NCI-H1092 (cell line): ENCODE data around the gene CRYBA2.

Experiments used
- DNase-seq: peaks from one replicate; lab custom pipeline; 2025; lab: John Stamatoyannopoulos, UW

CRYBA2 gene

GRCh38 chr2:218956039-218956438, 37.2 kb downstream of the CRYBA2 start:
- no peak for DNase-seq

- no peak for DNase-seq
Measured at GRCh38 chr2:218954541-218955300, 38.5 kb downstream of the CRYBA2 start.

- no peak for DNase-seq
Measured at GRCh38 chr2:218953366-218953954, 39.8 kb downstream of the CRYBA2 start.

GRCh38 chr2:218952160-218952559, 41.1 kb downstream of the CRYBA2 start:
- DNase-seq: no peak

- no peak for DNase-seq
Measured at GRCh38 chr2:218946621-218947020, 46.6 kb downstream of the CRYBA2 start.

GRCh38 chr2:218944759-218945404, 48.3 kb downstream of the CRYBA2 start:
- no peak for DNase-seq
